GM19193 (cell line): Measurements from ENCODE around the gene ATG16L1.

Experiments
- POLR2A ChIP-seq: IDR thresholded peaks from 4 replicates; pipeline ENCODE4 v1.6.1; 2011; ENCODE audit not compliant: insufficient read depth, insufficient read length; ENCODE audit errors: extremely low read depth

ATG16L1 gene

DNA sequence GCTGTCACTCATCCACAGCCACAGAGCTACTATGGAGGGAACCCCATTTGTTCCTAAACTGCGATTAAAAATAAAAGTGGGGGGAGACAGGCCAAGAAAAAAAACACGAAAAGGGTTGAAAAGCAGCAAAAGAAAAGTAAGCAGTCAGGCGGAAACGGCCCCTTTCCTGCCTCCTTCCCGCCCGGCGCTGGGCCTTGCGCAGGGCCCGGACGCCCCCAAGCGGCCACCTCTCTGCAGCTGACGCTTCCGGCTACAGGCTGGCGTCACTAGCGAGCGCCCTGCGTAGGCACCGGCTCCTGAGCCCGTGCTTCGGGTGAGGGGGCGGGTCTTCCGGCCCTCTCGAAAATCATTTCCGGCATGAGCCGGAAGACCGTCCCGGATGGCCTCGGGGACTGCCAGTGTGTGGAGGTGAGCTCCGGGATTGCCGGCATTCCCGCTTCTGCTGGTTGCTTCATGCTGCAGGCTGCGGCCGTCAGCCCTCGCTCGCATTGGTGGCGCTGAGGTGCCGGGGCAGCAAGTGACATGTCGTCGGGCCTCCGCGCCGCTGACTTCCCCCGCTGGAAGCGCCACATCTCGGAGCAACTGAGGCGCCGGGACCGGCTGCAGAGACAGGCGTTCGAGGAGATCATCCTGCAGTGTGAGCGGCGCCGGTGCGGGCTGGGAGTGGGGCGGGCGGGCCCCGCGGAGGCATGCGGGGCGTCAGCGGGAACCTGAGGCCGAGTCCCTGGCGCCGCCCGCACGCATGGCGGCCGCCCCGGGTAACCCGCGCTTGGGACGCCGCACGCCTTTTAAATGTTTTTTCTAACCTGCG, at the start of gene ATG16L1:
Gene ATG16L1, plus strand, starts transcription at position 368 of the 811 bp plus-strand sequence. Its CDS starts 155 bp downstream, at position 523.
- peak; percentile 93 for TF ChIP-seq POLR2A

- no peak for TF ChIP-seq POLR2A
Measured at GRCh38 chr2:233202531-233202944, 48.9 kb upstream of the ATG16L1 start.

DNA sequence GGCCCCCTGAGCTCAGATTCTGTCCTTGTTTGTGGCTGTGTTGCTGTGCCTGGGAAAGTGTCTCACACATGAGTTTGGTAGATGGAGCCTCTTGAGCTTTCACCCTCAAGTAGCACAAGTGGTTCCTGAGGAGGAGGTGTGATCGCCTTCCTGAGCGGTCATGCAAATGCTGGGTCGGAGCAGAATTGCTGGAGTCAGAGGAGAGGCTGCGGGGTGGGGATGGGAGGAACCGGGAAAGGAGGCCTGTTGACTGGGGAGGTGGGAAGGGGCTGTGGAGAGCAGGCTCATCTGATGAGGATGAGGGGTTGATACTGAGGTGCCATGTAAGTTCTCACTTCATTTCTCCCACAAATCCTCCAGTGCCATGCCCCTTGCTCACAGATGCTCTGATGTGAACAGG, 48.4 kb upstream of the ATG16L1 start:
- no peak for TF ChIP-seq POLR2A

DNA sequence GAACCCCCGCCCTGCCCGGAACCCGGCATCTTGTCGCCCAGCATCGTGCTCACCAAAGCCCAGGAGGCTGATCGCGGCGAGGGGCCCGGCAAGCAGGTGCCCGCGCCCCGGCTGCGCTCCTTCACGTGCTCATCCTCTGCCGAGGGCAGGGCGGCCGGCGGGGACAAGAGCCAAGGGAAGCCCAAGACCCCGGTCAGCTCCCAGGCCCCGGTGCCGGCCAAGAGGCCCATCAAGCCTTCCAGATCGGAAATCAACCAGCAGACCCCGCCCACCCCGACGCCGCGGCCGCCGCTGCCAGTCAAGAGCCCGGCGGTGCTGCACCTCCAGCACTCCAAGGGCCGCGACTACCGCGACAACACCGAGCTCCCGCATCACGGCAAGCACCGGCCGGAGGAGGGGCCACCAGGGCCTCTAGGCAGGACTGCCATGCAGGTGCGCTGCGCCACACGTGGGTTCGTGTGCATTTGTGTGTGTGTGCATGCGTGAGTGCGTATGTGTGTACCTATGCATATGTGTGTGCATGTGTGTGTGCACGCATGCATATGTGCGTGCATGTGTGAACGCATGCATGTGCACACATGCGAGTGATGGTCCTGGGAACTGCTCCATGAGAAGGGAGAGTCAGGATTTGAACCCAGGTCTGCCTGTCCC, 47.1 kb upstream of the ATG16L1 start:
- TF ChIP-seq POLR2A, result no peak

DNA sequence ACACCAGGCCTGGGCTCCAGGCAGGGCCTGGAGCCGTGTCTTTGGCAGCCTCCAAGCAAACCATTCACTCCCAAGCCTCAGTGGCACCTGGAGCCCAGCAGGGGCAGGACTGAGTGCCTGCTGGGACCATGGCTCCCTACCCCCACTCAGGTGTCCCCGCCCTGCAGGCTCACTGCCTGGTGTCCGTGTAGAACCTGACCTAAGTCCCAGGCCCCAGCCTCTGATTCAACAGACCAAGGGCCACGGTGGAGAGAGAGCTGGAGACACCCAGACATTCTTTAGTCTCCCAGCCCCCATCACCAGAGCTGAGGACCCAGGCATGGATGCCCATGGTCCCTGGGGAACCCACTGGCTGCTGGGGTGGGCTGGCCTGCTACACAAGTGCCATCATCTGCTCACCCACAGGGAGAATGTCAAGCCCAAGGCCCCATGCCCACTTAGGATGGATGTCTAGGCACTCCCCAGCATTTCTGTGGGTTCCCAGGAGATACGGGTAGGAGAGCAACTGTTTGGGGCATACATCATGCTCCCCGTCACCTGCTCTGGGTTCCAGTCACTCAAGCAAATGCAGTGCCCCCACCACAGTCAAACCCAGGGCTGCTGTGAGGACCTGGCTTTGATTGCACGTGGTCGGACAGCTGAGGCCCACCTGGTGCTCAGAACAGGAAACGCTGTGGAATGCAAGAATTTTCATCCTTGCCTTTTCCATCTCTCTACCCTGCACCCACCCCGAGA, 42.9 kb upstream of the ATG16L1 start:
- TF ChIP-seq POLR2A, result no peak

GRCh38 chr2:233209117-233209532, 42.3 kb upstream of the ATG16L1 start:
- TF ChIP-seq POLR2A, result no peak

DNA sequence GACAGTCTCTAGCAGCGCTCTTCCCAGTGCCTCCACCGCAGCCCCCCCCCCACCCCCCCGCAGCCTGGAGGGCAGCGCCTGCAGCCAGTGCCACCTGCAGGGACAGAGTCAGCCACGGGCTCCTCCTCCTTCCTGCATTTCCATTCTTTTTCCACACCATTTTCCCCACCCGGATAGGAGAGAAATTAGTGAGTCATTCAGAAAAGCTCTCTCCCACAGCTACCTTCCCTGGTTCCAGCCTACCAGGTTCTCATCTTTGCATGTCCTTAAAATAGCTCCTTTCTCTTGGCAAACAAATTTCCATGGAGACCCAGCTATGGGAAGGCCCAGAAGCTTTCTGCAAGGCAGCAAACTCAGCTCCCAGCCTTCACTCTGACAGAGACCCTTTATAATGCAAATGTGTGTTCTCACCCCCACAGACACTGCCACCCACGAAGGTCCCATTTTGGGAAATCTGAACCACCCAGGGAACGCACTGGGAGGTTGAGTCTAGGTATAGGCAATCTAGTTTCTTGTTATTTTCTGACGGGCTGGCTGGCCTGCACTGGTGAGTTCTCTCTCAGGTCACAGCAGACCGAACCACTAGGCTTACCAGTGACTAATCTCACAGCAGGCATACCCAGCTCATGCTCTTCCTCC, 41.8 kb upstream of the ATG16L1 start:
- TF ChIP-seq POLR2A, result no peak

DNA sequence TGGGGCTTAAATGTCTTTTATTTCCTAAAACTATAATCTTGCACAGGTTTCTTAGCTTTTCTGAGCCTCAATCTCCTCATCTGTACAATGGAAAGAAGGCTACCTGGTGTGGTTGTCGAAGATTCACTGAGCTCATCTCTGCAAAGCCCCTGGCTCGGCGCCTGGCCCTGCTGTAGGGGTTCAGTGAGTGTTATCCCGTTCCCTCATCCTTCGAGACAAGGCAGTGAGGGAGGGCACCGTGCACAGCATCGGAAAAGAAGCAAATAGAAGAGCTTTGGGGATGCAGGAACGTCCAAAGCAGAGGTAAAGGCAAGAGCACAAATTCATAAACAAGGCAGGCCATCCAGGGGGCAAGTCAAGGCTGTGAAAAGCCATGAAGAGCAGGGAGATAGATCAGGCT, 41.2 kb upstream of the ATG16L1 start:
- no peak for TF ChIP-seq POLR2A

- no peak for TF ChIP-seq POLR2A
Measured at GRCh38 chr2:233210843-233211547, 40.5 kb upstream of the ATG16L1 start.

GRCh38 chr2:233211548-233211895, 40.0 kb upstream of the ATG16L1 start:
- TF ChIP-seq POLR2A, result no peak

DNA sequence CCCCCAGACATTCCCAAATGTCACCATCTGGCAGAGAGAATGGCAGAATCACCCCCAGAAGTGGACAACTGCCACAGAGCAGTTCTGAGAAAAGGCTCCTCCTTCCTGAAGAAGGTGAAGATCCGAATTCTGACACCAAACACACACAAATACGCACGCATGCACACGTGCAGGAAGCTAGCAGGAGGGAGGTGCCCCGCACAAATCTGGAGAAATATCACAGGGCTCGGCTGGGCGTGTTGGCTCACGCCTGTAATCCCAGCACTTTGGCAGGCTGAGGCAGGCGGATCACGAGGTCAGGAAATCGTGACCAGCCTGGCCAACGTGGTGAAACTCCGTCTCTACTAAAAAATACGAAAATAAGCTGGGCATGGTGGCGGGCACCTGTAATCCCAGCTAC, 38.5 kb upstream of the ATG16L1 start:
- TF ChIP-seq POLR2A, result no peak

- TF ChIP-seq POLR2A, result no peak
Measured at GRCh38 chr2:233213975-233214374, 37.5 kb upstream of the ATG16L1 start.

DNA sequence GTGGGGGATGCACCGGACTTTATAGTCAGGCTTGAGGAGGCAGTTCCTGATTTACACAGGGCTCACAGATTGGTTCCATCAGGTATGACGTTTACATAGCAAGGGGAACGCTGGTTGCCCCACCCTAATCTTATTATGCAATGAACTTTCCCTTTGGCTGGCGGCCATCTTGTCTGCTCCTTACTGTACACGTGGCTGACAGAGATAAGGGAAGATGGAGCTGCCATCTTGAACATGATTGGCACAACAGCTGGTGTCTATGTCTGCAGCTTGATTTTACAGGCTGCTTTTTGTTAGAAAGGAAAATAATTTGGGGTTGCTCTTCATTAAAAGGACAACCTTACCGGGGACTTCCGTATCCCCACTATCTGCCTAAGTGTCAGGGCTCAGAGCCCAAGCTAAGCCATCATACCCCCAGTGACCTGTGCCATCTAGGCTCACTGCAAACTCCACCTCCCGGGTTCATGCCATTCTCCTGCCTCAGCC, 33.5 kb upstream of the ATG16L1 start:
- no peak for TF ChIP-seq POLR2A

DNA sequence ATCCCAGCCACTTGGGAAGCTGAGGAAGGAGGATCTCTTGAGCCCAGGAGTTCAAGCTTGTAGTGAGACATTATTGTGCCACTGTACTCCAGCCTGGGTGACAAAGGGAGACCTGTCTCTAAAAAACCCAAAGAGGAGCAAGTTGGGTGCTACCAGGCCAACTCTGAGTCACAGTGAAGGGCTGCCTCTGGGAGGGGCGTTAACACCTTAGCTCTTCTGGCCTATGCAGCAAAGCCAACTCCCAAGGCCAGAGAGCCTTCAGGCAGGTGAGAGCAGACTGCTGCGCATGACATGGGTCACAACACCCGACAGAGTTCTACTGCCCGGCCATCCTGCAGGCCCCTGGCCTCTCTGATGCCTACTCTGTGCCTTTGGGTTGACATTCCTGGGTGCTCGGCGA, 32.6 kb upstream of the ATG16L1 start:
- TF ChIP-seq POLR2A, result no peak

GRCh38 chr2:233219848-233220247, 31.6 kb upstream of the ATG16L1 start:
- no peak for TF ChIP-seq POLR2A

DNA sequence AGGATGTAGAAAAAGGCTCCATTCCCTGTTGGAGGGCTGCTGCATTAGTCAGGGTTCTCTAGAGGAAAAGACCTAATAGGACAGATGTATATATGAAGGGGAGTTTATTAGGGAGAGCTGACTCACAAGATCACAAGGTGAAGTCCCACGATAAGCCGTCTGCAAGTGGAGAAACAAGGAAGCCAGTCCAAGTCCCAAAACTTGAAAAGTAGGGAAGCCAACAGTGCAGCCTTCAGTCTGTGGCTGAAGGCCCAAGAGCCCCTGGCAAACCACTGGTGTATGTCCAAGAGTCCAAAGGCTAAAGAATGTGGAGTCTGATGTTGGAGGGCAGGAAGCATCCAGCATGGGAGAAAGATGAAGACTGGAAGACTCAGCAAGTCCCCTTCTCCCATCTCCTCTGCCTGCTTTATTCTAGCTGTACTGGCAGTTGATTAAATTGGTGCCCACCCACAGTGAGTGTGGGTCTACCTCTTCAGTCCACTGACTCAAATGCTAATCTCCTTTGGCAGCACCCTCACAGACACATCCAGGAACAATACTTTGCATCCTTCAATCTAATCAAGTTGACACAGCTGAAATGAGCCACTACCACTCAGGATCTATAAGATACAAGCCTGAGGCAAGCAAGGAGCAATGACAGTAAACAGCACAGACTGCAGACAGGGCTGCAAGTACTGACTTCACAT, 30.0 kb upstream of the ATG16L1 start:
- no peak for TF ChIP-seq POLR2A
